GM12878 (cell line): ENCODE measurements around the gene NEK11.

Experiments used
- CEBPB ChIP-seq, 2 experiments: fragments of 150-350 bp in 1 of 2; IDR thresholded peaks; 2 replicates each; pipeline ENCODE4 v1.6.1; 2012 to 2014; ENCODE audit warnings: low read depth in 2 of 2, low read length in 2 of 2, borderline replicate concordance in 1 of 2, inconsistent platforms in 1 of 2
- CREB1 ChIP-seq: IDR thresholded peaks from 2 replicates; pipeline ENCODE4 v1.6.1; 2012; ENCODE audit warnings: low read depth, mild to moderate bottlenecking, inconsistent platforms
- ESRRA ChIP-seq: IDR thresholded peaks from 2 replicates; pipeline ENCODE4 v1.6.1; 2012; ENCODE audit warnings: mild to moderate bottlenecking, low read length, improper control_type of control experiment
- EZH2 ChIP-seq: IDR thresholded peaks from 2 replicates; pipeline ENCODE4 v1.6.1; 2012; ENCODE audit warnings: low read depth, mild to moderate bottlenecking, control low read depth, inconsistent platforms, low read length, borderline replicate concordance; ENCODE audit not compliant: control insufficient read depth
- SIN3A ChIP-seq: IDR thresholded peaks from 2 replicates; pipeline ENCODE4 v1.6.1; 2012; ENCODE audit warnings: low read depth, low read length, improper control_type of control experiment
- SUZ12 ChIP-seq: fragments of 200-600 bp; sonication (generic); IDR thresholded peaks from one replicate; pipeline ENCODE4 v1.6.1; 2018; ENCODE audit warnings: antibody characterized with exemption, mild to moderate bottlenecking; ENCODE audit not compliant: unreplicated experiment
- TAF1 ChIP-seq: IDR thresholded peaks from 2 replicates; pipeline ENCODE4 v1.6.1; 2011; ENCODE audit warnings: mild to moderate bottlenecking, low read depth, low read length, borderline replicate concordance
- TF ChIP-seq, protein P1 (sequence below), 3 experiments: IDR thresholded peaks in 2 of 3; conservative IDR thresholded peaks in 1 of 3; 2 replicates each; pipeline ENCODE4 v1.5.1; 2011; ENCODE audit warnings: low read depth in 3 of 3, low read length in 3 of 3, mild to moderate bottlenecking in 3 of 3, control low read depth in 2 of 3, moderate library complexity in 2 of 3, inconsistent platforms in 1 of 3, mixed read lengths in 1 of 3; ENCODE audit not compliant: control insufficient read depth in 2 of 3, insufficient read depth in 1 of 3; ENCODE audit errors: extremely low read depth in 1 of 3

DNA sequence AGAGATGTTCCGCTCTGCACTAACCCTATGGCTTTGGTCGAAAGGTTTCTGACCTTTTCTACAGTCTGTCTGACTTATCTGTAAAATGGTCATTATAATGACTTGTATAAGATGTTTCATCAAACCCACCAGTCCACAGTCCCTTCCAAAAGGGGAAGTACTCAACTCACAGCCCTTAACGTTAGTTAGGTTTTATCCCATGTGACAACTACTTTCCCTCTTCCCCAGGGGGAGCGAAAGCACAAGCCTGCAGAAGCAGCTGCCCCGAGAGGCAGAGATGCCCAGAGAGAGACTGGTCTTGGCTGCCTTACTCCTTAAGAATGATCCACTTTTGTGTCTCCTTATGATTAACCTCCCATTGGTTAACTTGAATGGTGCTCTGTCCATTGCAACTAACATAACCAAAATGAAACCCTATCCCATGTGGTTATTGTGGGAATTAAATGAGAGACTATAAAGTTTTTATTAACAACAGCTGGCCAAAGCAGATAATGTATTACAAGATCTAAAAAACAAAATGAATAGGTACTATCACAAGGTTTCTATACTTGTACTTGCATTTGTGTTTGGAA, 6.5 kb upstream of the NEK11 start:
- no peak for TF ChIP-seq CEBPB (IDR thresholded peaks at IDR 0.05; ENCODE audit: borderline replicate concordance in 1 of 2, low read depth in 2 of 2, low read length in 2 of 2)
- no peak for TF ChIP-seq SIN3A
- TF ChIP-seq ESRRA, result no peak
- TF ChIP-seq CREB1, result no peak
- no peak for TF ChIP-seq EZH2
- no peak for TF ChIP-seq SUZ12
- no peak for TF ChIP-seq TAF1
- TF ChIP-seq, protein P1, sequence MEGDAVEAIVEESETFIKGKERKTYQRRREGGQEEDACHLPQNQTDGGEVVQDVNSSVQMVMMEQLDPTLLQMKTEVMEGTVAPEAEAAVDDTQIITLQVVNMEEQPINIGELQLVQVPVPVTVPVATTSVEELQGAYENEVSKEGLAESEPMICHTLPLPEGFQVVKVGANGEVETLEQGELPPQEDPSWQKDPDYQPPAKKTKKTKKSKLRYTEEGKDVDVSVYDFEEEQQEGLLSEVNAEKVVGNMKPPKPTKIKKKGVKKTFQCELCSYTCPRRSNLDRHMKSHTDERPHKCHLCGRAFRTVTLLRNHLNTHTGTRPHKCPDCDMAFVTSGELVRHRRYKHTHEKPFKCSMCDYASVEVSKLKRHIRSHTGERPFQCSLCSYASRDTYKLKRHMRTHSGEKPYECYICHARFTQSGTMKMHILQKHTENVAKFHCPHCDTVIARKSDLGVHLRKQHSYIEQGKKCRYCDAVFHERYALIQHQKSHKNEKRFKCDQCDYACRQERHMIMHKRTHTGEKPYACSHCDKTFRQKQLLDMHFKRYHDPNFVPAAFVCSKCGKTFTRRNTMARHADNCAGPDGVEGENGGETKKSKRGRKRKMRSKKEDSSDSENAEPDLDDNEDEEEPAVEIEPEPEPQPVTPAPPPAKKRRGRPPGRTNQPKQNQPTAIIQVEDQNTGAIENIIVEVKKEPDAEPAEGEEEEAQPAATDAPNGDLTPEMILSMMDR (IDR thresholded peaks at IDR 0.05 in 2 of 3, conservative IDR thresholded peaks at IDR 0.05 in 1 of 3; ENCODE audit: control insufficient read depth in 2 of 3, extremely low read depth in 1 of 3, insufficient read depth in 1 of 3, low read depth in 3 of 3, low read length in 3 of 3), result no peak
